Measurements from ENCODE around the gene GOLGB1.

- TF ChIP-seq CTCF (IDR thresholded peaks at IDR 0.05 in 8 of 11, conservative IDR thresholded peaks at IDR 0.05 in 3 of 11) (no peak), POLR2A (IDR thresholded peaks at IDR 0.05) (no peak), POLR2AphosphoS5 (IDR thresholded peaks at IDR 0.05) (no peak)
Measured at GRCh38 chr3:121737644-121738043, 11.9 kb downstream of the GOLGB1 start.
